COLO668 (cell line): ENCODE data around the gene ERMARD.

Source experiments
- DNase-seq: peaks from one replicate; lab custom pipeline; 2025; ENCODE audit not compliant: unreplicated experiment; lab: John Stamatoyannopoulos, UW

Gene ERMARD

DNA sequence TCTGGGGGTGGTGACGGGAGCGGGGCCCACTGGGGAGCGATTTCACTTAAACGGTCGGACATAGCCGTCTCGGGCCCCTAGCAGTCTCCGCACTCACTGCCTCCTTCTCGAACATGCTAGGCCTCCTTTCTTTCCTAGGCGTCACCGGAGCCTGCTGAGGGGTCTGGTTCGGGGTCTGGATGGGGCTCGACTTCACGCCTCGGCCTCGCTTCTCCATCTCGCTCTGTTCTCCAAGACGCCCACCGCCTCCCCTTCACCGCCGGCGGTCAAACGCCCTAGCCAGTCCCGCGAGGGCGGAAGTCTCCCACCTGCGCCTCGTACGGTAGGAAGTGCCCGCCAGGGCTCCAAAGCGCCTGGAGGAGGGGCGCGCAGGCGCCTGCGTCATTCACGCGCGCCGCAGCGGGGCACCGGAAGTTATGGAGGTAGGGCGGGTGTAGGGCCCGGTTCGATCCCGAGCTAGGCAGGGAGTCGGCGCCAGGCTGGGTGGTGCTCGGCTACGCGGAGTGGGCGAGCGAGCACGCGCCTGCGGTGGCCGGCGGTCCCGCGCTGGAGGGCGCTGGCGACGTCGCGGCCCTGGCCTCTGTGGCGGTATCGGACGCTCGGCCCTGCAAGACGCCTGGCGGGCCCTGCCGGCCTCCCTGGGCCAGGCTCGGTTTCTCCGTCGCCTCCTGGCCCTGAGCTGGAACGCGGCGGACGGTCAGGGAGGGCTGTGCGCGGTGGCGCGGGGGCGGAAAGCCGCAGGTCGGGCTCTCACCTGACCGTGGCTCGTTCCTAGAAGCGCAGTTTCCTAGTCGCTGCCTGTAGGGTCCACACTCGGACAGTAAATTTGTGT lies at the start of gene ERMARD, which contains the start of gene DYNLT2:
TSS of gene ERMARD (plus strand) at position 381 of the 832 bp plus-strand sequence. CDS start at position 417, 36 bp downstream.
TSS of gene DYNLT2 (minus strand) at position 331 of the 832 bp plus-strand sequence. CDS start at position 217, 114 bp downstream.
- peak; percentile 93 for DNase-seq

DNA sequence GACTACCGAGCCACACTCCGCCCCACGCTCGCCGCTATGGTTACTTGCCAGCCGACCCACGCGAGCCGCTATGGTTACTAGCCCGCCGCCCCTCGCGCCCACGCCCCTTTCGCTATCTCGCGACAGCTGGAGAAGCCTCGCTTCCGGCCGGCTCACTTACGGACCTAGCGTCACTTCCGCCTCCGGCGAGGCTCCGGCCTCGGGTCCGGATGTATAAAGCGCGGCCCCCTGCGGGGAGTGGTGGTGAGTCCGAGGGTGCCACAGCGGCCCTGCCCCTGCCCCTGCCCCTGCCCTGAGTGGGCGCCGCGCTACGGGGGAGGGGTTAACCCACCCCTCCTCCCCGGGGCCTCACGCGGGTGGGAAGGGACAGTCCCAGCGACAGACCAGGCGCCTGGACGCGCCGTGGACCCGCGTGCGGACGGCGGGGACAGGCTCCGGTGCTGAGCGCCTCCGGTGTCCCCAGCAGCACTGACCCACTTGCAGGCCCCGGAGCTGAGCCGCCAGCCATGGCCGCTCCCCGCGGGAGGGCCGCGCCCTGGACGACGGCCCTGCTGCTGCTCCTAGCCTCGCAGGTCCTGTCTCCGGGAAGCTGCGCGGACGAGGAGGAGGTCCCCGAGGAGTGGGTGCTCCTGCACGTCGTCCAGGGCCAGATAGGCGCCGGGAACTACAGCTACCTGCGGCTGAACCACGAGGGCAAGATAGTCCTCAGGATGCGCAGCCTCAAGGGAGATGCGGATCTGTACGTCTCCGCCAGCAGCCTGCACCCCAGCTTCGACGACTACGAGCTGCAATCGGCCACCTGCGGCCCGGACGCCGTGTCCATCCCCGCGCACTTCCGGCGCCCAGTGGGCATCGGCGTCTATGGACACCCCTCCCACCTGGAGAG lies 49.2 kb upstream of the ERMARD start, which contains the start of the genes C6orf120 and WDR27:
TSS of gene C6orf120 (plus strand) at position 173 of the 886 bp plus-strand sequence. CDS start at position 507, 334 bp downstream.
TSS of gene WDR27 (minus strand) at position 76 of the 886 bp plus-strand sequence. CDS start 13,024 bp downstream, outside the sequence.
- DNase-seq: peak; percentile 96

DNA sequence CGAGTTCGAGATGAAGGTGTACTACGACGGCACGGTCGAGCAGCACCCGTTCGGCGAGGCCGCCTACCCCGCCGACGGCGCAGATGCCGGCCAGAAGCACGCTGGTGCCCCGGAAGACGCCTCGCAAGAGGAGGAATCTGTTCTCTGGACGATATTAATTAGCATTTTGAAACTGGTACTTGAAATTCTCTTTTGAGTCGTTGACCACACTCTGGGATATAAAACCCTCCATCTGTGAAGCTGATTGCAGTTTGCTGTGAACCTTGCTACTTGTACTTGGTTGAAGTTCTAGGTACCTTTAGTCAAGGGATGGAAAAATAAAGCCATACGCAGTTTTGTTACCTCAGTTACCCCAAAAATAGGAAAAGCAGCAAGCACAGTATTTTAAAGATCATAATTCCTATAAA lies 48.6 kb upstream of the ERMARD start:
- DNase-seq: no peak

DNA sequence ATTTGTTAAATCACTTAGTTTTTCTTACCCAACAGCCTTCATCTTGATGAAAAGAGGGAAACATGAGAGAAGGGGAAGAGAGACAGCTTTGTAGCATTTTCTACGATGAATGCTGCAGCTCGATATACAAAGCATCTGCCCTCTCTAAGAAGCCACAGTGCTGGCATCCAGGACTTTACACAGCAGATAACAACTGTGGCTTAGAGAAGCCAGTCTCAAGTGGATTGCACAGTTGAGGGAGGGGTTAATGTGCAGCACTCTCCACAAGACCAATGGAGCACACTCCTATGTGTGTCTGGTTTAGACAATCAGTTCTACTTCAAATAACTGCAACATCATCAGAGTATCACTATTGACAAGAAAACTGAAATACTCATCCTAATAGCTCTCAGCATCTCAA lies 43.6 kb upstream of the ERMARD start:
- DNase-seq: no peak

DNA sequence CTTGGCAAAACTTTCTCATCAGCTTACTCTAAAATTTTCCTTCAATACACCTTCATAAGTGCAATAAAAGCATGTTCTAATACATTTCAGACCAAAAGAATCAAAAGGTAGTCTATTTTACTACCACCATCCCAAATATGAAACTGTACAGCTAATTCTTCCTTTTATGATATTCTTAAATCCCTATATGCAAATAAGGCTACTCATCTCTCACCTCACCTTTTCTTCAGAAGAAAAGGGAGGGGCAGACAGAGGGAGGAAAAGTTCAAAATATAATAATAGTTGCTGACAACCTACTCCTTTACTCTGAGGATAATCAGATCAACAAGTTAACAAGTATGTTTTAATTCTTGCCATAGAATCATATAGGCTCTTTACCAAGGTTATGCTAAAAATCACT lies 42.1 kb upstream of the ERMARD start:
- no peak for DNase-seq

DNA sequence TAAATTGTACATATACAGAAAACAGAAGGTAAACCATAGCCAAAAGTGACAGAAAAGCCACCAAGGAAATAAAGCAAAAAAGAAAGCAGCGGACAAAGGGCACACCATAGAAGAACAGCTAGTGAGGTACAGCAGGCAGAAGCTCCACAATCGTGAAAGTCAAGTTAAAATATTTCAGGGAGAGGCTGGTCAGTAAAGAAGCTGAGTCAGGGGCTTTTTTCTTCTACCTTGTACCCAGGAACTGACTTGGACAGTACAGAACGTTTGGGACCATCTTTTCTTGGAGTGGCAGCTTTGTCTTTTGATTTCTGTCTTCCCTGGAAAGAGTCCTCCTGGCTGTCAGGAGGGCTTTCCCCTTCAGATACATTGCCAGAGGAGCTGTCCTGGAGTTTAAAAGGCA lies 41.4 kb upstream of the ERMARD start:
- no peak for DNase-seq

DNA sequence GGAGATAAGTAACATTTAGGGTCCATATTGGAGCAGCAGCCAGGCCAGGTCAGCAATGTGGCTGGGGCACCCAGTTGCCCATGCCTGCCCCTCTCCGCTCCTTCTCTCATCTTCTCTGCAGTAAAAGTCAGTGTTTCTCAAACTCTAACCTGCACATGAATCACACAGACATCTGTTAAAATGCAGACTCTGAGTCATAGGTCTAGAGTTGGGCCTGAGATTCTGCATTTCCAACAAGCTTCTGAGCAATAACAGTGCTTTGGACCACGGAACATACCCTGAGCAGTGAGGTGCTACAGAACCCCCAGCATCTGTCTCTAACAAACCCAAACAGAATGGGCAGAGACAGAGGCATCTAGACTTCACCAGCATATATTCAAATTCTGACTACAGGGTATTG lies 37.2 kb upstream of the ERMARD start:
- DNase-seq: no peak

DNA sequence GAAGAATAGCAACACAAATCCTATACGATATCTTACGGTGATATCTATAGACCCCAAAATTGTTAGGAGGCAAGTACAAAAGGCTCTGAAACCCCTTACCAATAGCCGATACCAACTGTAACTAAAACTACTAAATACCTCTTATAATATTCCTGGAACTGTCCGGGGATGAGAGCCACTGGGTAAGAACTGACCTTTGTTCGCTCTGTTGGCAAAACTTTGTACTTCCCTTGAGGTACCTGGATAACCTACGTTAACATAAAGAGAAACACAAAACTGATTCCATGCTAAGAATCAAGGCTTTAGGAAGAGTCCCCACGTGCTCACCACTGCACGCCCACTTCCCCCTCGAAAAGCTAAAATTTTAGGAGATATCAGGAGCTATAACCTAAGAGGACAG lies 36.8 kb upstream of the ERMARD start:
- no peak for DNase-seq

DNA sequence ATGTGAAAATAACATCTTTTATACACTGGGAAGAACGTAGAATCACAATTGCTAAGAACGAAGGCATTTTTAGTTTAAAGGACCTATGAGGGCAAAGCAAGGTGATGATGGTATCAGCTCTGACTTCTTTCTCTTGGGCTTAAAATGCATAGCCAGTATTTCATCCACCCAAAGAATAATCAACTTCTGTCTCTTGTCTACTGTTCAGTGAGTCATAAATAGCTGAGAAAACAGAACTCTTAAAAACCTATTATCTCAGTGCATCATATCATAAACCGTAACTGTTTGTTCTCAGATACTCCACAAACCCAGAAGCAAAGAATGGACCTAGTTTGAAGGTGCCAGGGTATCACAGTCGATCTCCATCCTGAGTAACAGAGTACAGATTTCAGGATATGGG lies 32.3 kb upstream of the ERMARD start:
- DNase-seq: no peak

DNA sequence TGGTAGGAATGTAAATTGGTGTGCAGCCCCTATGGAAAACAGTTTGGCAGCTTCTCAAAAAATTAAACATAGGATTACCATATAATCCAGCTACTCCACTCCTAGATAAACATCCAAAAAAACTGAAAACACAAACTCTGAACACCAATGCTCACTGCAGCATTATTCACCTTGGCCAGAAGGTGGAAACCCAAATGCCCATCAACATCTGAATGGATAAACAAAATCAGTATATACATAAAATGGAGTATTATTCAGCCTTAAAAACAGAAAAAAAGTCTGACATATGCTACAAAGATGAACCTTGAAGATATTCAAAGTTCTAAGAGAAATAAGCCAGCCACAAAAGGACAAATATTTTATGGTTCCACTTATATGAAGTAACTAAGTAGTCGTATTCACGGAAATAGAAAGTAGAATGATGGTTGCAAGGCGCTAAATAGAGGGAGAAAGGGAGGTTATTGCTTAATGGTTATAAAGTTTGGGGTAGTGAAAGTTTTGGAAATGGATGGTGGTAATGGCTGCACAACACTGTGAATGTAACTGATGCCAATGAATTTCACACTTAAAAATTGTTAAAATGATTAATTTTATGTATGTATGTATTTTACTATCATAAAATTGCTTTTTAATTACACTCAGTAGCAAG lies 31.1 kb upstream of the ERMARD start:
- DNase-seq: no peak

DNA sequence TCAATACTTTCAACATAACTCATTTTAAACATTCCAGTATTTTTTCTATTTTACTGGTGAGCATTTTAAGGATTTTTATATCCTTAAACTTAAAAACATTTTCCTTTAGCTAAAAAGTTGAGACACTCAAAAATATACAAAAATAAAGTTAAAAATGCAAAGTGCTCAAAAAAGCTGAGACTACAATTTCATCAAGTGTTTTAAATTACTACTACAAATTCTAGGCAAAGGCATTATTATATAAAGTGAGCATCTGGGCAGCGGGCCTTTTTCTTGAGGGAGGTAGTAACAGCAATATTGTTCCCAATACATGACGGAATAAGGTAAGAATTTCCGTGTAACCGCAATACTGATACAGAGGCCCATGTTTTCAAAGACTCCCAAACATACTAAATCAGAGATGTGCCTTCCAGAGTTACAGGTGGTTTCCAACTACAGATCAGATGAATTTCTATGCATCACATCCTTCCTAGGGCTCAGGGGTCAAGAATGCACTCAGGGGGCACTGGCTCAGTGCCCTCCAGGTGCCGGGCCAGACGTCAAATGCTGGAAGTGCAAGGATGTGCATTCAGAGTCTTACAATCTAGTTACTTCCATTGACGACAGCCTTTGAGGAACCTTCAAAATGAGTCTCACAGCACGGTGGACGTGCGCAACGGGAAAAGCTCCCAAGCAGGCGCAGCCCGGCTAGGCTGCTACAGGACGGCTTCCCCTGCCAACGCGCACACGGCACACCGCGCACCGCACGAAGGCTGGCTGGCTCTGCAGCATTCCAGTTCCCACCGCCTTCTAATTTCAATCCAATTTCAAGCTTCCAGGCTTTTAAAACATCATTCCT lies 28.8 kb upstream of the ERMARD start:
- DNase-seq: peak; percentile 44

DNA sequence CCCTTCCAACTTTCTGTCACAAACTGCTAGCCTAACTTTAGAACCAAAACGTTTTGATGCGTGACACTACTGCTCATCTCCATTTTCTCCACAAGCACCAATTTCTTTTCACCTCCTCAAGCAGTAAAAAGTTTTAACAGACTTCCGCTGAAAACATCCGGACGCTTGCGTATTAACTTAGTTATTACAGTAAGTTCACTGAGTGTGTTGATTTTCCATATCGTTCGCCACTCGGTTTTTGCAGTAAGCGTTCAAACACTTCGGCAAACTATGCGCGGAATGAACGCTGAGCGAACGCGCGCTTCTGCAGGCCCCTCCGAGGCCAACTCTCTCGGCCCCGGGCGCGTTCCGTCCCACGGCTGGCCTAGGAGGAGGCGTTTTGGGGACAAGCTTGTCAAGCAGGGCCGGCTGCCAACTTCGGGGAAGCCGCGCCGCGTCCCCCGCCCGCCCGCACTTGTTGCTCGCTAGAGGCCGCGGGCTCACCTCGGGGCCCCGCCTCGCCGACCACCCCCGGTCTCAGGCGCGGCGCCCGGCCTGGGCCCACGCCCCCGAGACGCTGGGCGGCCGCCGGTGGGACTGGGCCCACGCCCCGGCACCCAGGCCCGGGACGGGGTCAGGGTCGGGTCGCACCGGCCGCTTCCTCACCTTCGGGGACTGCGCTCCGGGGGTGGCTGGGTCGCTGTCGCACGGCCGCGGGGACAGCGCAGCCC lies 28.1 kb upstream of the ERMARD start:
- DNase-seq: peak; percentile 42

DNA sequence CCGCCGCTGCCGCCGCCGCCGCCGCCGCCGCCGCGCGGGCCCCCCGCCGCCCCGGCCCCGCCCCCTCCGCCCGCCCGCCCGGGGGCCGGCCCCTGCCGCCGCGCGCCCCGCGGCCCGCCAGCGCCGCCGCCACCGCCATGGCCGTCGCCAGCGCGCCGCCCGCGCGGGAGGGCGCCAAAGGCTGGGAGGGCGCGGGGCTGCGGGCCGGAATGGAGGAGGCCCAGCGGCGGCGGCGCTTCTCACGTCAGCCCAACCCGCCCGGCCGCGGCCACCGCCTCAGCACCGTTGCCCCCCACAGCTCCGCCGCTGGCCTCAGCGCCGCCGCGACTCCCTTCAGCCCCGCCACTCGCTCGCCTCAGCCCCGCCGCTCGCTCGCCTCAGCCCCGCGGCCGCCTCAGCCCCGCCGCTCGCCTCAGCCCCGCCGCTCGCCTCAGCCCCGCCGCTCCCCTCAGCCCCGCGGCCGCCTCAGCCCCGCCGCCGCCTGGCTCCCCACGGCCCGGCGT lies 27.4 kb upstream of the ERMARD start:
- DNase-seq: peak; percentile 62

DNA sequence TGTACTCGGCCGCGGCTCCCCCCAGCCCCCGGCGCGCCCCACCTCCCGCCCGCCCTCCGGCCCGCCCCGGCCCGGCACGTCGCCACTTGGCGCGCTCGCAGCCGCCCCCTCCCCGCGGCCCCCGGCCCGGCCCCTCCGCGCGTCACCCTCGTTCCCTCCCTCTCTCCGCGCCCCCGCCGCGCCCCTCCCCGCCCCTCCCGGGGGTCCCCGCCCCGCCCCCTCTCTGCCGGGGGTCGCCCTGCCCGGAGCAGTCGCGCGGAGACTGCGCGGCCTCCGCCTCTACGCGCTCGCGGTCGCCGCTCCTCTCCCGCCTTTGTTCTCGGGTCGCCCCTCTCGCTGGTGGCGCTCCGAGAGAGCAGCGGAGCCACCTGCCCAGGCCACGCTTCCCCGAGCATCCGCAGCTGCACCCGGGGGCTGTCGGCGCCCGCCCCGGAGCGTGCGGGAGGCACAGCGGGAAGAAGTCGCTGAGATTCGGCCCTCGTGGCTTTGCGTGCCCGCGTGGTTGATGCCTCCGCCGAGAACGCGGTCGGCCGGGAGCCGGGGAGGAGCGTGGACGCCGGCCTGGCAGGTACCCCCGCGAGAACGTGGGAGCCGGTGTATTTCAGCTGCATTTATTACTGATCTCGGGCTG lies 26.8 kb upstream of the ERMARD start, which contains the start of gene PHF10:
TSS of gene PHF10 (minus strand) at position 7 of the 631 bp plus-strand sequence. CDS start 569 bp downstream, outside the sequence.
- DNase-seq: peak; percentile 70

DNA sequence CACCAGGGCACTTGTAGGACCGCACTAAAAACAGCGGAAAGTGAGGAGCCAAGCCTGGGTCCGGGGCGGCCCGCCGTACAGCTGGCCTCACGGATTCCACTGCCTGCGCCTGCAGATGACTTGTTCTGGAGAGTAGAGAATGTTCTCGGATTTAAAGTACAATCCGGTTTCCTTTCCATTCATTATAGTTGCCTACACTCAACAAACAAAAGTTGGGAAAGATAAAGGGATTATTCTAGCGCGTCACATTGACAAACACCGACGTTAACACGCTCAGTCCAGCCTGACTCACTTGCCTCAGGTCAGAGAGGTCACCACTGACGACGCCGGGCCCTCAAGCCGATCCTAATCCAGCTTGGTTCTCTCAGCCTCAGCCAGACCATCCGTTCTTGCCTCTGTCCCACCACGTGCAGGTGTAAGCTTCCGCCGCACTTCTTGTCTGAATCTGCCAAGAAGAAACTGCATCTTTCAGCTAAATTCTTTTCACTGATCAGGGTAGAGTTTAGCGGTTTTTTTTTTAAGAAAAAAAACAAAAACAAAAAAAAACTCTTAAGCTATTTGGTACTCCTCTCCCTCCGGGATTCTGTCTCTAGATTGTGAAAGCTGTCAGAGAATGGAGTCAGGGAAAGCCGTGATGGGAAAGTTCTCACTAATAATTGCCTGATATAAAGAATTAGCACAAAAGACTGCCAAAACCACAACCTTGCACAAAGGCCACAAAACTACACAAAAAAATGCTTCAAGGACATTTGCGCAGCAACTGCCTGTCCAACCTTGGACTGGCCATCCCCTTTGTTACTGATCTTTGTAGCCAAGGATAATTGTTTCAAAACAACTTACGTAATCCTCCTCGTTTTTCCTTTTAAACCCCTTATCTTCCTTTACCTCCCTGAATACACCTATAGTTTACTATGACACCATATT lies 26.0 kb upstream of the ERMARD start:
- peak; percentile 19 for DNase-seq

DNA sequence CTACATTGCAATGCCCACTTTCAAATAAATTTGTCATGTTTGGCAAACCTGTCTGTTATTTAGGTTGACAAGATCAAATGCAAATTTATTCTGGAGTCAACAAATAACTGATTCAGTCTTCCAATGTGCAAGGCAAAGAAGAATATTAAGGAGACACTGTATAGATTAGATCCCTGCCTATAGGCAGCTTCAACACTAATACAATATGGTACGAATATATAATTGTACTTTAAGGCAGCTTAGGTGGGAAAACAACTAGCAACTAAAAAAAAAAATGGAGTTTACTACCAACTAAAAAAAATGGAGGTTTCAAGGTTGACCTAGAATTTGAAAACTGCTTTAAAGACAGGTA lies 25.4 kb upstream of the ERMARD start:
- DNase-seq: no peak

DNA sequence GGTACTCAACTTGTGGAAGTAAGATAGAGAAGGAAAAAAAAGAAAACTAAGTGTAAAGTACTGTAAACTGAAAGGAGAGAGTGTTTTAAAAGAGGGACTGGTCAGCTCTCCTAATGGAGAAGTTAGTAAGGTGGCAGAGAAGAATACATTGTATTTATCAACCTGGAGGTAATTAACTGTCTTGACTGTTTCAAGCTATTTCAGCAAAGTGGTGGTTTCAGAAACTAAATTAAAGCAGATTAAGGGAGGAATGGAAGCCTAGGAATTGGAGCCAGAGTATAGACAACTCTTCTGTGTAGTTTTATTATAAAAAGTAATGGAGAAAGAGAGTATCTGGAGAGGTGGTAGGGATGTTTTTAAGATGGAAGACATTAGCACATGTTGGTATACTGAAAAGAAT lies 24.5 kb upstream of the ERMARD start:
- DNase-seq: no peak

DNA sequence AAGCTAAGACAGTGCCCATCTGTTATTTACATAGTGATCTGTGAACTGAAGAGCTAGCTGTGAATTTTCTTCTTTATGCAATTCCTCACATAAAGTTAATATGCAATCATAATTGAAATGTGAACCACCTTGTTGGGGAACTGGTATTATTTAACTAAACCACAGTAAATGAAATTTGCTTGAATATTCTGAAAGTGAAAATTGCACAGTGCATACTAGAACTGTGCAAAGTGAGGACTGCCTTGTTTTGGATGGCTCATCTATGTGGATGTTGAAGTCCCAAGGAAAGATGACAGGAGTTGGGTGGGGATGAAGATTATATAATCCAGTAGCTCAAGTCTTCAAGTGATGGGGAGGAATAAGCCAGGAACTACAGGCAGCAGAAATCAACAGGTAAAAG lies 21.5 kb upstream of the ERMARD start:
- no peak for DNase-seq
